Measurements from ENCODE around the gene RICTOR.

Gene RICTOR

DNA sequence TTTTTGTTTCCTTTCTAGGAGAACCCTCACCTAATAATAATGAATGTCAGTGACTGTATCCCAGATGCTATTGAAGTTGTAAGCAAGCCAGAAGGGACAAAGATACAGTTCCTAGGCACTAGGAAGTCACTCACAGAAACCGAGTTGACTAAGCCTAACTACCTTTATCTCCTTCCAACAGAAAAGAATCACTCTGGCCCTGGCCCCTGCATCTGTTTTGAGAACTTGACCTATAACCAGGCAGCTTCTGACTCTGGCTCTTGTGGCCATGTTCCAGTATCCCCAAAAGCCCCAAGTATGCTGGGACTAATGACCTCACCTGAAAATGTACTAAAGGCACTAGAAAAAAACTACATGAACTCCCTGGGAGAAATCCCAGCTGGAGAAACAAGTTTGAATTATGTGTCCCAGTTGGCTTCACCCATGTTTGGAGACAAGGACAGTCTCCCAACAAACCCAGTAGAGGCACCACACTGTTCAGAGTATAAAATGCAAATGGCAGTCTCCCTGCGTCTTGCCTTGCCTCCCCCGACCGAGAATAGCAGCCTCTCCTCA is 141.3 kb downstream of the RICTOR start:
- DNase-seq (ENCODE audit: low spot score), result no peak

DNA sequence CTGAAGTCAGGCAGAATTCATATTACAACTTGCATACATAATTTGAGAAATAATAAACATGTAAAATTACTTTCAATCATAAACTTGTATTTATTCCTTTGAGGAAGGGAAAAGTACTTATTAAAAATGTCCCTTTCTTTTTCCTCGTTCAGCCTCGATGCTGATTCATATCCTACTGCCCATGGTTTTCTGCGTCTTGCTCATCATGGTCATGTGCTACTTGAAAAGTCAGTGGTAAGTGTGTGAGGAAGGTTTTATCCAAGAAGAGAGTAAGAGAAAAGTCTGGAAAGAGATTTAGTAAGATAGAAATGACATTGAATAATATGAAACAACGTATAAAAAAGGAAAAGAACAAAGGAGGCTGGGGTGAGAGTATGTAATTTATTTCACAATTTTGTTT is 142.5 kb downstream of the RICTOR start:
- DNase-seq (ENCODE audit: low spot score), result no peak

DNA sequence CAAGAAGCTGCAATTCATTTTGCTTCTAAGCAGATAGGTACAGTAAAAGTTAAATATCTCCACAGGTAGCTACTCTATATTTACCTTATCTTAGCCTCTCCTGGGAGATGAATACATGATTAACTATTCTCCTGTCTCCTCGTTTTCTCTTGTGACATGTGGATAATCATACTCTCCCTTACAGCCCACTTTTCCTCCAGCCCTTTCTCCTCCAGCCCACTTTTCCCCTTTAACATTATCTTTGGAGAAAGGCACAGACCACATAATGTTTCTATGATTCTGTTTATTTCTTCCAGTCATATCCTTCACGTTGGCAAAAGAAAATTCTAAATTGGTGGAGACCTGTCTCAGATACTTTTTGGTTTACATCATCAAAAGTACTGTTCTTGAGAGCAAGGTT is 144.4 kb downstream of the RICTOR start:
- no peak for DNase-seq (ENCODE audit: low spot score)

DNA sequence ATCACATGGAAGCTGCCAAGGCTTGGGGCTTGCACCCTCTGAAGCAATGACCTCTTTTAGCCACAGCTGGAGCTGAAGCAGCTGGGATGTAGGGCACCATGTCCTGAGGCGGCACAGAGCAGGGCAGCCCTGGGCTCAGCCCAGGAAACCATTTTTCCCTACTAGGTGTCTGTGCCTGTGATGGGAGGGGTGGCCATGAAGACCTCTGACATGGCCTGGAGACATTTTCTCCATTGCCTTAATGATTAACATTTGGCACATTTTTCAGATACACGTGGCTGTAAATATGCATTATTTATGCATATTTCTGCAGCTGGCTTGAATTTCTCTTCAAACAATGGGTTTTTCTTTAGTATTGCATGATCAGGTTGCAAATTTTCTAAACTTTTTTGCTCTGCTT is 146.7 kb downstream of the RICTOR start:
- DNase-seq (ENCODE audit: low spot score), result no peak

DNA sequence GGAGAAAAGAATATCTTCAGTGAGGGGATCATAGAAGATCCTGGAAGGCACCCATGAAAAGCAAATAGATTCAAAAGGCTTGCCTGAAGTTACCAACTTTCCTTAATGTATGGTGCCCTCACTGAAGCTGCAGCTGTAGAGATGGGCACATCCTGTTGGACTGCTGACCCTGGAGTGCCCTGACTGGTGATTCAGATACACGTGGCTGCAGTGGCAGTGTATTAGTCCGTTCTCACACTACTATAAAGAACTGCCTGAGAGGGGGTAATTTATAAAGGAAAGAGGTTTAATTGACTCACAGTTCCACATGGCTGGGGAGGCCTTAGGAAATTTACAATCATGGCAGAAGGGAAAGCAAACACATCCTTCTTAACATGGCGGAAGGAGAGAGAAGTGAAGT is 148.1 kb downstream of the RICTOR start:
- no peak for DNase-seq (ENCODE audit: low spot score)

DNA sequence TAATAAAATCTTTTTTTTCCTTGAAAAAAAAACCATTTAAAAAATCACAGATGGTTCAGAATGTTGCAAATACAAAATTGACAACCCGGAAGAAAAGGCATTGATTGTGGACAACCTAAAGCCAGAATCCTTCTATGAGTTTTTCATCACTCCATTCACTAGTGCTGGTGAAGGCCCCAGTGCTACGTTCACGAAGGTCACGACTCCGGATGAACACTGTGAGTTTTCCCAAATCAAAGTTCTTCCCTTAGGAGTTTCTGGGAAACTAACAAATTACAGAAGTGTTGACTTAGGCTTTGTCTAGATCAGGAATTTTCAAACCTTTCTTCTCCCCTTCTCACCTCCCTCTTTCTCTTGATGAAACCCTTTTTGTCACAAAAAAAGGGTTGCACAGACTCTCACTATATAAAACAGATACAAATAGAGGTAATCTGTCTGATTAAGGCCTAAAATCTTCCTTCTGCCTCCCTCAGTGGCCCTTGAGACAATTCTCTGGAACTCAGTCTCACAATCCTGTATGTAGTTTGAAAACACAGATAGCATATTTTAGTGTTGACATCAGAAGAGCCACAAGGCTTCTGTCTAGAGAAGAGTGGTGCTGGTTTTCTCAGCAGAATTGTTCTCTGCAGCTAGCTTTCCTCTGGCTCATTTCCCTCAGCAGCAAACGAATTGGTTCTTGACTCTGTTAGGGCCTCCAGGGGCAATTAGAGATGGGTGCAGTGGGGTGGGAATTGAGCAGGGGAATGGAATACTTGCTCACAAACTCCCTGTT is 148.9 kb downstream of the RICTOR start:
- no peak for DNase-seq (ENCODE audit: low spot score)

DNA sequence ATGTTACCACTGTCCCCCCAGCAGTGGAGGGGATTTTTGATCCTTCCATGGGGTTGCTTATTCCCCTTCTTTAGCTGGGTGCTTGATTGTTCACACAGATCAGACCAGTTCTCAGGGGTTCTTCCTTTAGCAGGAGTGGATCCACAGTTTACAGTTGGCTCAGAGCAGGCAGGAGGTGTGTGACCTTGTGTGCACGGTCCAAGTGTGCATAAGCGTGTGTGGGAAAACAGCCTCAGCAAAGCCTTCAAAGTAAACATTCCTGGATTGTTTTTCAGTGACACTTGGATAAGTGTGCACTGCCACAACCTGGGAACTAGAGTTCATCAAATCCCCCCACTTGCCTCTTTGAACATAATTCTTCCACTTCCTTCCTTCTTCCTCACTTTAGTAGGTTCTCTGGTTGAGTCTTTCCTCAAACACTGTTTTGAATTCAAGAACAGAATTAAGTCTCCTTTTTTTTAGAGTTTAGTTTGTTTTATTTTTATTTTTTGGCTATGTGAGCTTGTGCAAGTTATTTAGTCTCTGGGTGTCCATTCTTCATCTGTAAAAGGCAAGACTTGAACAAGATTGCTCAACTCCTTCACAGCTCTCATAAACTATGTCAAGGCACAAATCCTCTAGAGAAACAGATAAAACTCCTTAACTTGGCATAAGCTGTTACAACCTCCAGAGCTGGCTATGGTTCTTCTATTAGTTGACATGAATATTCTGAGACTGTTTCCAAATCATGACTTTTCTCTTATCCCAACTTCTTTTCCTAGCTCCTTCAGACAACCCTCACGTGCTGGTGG is 150.3 kb downstream of the RICTOR start:
- no peak for DNase-seq (ENCODE audit: low spot score)

DNA sequence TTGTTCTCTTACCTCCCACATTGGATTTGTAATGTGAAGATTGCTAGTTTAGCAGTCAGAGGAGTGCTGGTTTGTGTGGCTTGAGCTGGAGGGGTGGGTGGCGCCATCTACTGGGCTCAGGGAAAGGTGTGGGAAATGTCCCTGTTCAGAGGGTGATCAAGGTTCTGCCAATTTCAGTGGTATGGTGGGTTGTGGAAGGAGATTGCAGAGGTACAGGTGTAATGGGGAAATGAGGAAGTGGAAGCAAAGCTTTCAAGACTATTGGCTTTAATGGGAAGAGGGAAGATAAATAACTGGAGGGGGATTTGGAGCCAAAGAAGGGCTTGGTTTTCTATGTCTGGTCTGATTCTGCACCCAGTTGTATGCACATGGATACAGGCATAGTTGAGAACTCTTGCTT is 152.0 kb downstream of the RICTOR start:
- peak; percentile 74 for DNase-seq (ENCODE audit: low spot score)

DNA sequence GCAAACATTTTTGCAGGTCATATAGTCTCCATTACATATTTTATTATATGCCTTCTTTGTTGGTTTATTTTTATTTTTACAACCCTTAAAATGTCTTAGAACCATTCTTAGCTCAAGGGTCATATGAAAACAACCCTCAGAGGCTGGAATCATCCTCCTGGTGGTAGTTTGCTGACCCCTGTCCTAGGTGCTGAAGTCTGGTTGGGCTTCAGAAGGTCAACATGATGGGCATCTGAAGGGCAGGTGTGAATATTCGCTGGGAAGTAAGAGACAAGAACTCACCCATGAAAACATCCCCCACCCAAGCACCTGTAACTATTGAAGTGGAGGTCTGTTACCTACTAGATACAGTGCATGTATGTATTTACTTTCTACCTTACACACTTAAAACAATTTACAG is 153.0 kb downstream of the RICTOR start:
- peak; percentile 64 for DNase-seq (ENCODE audit: low spot score)

DNA sequence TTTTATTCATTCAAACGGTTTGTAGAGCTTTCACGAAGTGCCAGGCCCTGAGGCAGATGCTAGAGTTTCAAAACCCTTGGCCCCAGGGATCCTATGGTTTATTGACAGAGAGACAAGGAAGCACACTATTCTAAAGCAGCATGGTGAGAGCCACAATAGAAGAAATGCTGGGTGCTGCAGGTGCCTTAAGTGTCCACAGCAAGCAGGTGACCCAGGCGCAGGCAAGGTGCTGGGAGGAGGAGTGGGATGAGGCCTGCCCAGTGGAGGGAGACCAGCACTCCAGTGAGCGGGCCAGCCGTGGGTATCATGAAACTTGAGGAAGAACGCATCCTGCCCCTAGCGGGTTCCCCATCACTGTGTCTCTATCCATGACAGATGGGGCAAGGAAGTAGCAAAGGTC is 157.4 kb downstream of the RICTOR start:
- no peak for DNase-seq (ENCODE audit: low spot score)

DNA sequence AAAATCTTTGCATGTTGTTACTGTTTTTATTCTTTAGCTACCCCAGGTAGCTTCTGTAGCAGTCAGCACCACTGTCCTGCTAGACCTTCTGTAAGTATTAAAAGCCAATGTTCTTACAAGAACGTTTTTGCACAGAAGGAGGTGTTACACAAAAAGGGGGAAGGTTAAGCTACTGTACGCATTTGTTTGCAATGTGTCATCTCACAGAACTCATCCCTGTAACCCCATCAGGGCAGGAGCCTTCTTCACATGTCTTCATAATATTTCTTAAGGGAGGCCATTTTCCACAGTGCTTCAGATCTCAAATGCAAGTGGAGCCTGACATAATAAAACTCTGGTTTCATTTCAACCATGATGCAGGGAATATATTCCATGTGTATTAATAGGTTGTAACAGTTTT is 160.5 kb downstream of the RICTOR start:
- DNase-seq (ENCODE audit: low spot score), result no peak

DNA sequence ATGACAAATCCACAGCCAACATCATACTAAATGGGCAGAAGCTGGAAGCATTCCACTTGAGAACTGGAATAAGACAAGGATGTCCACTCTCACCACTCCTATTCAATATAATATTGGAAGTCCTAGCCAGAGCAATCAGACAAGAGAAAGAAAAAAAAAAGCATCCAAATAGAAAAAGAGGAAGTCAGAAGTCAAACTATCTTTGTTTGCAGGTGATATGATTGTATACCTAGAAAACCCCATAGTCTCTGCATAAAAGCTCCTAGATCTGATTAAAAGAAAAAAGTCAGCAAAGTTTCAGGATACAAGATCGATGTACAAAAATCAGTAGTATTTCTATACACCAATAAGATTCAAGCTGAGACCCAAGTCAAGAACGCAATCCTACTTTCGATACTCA is 162.3 kb downstream of the RICTOR start:
- no peak for DNase-seq (ENCODE audit: low spot score)

DNA sequence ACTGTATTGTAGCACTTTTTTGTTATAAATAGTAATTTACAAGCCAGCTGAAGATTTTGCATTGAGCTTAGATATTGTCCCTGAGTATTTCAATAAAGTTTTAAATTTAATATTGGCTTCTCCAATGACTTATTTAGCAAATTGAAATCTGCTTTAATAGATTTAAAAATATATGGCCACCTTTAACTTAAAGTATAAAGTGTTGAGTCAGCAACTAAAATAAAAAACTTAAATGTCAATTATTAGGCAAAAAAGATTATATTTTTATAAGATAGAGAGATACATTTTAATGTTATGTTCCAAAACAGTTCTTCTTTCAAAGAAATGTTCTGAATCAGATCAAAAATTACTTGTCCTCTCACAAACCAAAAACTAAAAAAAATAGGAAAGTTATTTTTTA is 167.7 kb downstream of the RICTOR start:
- no peak for DNase-seq (ENCODE audit: low spot score)

DNA sequence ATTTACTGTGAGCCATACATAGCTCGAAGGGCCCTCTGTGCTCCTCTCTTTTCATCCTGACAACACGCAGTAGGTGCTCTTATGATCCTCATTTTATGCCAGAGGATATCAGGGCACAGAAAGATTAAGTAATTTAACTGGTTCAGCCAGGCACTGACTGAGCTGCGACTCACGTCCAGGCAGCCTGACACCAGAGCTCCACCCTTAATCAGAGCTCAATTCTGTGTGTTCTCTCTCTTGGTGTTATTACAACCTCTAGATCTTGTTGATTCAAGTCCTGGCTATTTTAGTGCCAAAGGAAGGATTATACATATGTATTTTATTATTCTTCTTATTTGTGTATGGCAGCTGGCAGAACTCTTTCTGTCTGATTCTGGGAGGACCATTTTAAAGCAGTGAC is 168.7 kb downstream of the RICTOR start:
- no peak for DNase-seq (ENCODE audit: low spot score)

DNA sequence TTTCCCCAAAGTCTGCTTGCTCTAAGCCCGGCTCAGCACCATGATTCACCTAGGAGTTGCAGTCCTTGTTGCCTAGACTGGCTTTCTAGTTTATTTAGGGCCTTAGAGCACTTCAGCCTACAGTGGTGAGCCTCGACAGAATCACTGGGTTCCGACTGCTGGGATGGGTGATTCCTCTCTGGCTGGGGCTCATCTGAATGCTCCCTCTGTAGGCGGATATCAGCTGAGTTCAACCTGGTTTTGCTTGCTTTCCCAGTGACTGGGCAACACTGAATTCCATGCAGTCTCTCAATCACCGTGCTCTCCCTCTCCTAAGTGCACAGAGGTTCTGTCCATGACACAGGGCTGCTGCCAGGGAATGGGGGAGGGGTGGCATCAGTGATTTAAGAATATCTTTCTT is 174.3 kb downstream of the RICTOR start:
- DNase-seq (ENCODE audit: low spot score), result no peak

DNA sequence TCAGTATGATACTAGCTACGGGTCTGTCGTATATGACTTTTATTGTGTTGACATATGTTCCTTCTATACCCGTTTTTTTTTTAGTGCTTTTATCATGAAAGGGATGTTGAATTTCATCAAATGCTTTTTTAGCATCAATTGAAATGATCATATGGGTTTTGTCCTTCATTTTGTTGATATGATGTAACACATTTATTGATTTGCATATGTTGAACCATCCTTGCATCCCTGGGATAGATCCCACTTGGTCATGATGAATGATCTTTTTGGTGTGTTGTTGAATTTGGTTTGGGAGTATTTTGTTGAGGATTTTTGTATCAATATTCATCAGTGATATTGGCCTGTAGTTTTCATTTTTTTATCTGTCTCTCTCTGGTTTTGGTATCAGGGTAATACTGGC is 177.4 kb downstream of the RICTOR start:
- no peak for DNase-seq (ENCODE audit: low spot score)

DNA sequence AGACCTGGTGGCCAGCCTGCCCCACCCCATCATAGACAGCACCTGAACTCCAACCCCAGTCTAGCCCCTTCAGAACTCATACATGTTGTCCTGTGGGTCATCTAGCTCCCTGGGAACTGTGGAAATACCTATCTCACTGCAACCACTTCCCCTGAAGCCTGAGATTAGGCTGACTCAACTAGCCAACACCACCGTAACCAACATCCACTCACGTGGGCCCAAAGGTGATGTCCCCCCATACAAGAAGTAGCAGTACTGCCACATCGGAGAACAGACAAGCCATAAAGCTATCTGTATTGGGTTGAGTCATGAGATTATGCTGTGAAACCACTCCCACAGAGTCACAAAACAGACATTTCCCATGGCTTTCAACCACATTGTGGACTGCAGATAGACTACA is 181.8 kb downstream of the RICTOR start:
- DNase-seq (ENCODE audit: low spot score), result no peak

DNA sequence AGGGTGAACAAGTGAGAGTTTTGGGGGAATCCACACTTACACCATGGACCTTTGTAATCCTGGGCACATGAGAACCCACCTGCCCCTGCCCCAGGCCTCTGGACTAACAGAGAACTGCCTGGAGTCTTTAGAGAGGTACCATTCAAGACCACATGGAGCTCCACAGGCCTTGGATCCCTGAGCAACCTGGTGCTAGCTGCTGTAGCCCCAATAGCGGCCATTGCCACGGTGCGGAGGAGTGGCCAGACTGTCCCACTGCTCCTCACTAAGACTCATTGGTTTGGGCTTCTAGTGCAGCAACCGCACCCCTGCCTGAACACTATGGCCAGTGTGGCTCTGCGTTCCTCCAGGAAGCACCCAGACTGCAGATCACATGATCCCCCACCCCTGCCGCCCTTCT is 182.6 kb downstream of the RICTOR start:
- no peak for DNase-seq (ENCODE audit: low spot score)

DNA sequence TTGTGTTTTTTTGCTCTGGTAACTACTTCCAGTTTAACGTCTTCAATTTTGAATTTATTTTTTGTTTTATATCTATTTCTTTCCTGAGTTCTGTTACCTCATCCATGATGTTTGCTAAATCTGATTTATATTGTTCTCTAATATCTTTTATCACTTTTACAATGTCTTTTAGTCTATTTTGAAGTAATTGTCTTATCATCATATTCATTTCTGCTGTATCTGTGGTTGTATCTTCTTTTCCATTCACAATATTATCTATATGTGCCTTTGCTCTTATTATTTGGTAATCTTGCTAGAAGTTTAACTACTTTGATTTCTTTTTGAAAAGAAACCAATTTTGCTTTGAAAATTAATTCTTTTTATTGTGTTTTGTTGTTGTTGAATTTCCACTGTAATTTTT is 184.8 kb downstream of the RICTOR start:
- DNase-seq (ENCODE audit: low spot score), result no peak

DNA sequence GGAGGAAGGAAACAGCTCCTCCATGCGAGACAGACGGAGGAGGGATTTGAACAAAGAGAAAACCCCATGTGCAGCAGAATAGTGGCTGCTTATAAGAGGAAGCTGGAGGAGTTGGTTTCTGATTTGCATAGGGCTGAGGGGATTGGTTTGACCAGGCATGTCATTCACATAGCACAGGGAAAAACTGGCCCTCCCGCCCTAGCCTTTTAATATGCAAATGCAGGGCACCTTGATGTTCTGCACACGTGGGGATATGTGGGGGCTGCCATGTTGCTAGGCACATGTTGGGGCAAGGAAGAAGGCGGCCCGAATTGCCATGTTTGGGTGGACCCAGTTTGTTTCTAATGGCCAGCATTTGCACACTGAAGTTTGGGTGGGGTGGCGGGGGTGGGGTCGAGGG is 186.2 kb downstream of the RICTOR start:
- peak; percentile 50 for DNase-seq (ENCODE audit: low spot score)
